Ishikawa (cell line): ENCODE data around the gene BANF2.

Experiments
- CEBPB ChIP-seq: IDR thresholded peaks from 2 replicates; pipeline ENCODE4 v1.6.1; 2012
- CREB1 ChIP-seq: IDR thresholded peaks from 2 replicates; pipeline ENCODE4 v1.6.1; 2012; ENCODE audit warnings: low read depth
- EP300 ChIP-seq: IDR thresholded peaks from 2 replicates; pipeline ENCODE4 v1.6.1; 2012; ENCODE audit warnings: borderline replicate concordance
- MAX ChIP-seq: IDR thresholded peaks from 2 replicates; pipeline ENCODE4 v1.6.1; 2012
- TAF1 ChIP-seq: IDR thresholded peaks from 2 replicates; pipeline ENCODE4 v1.6.1; 2012; ENCODE audit warnings: low read depth, mild to moderate bottlenecking
- TCF12 ChIP-seq: IDR thresholded peaks from 2 replicates; pipeline ENCODE4 v1.6.1; 2012; ENCODE audit warnings: low read depth
- ZBTB7A ChIP-seq: IDR thresholded peaks from 2 replicates; pipeline ENCODE4 v1.6.1; 2012; ENCODE audit warnings: low read depth

DNA sequence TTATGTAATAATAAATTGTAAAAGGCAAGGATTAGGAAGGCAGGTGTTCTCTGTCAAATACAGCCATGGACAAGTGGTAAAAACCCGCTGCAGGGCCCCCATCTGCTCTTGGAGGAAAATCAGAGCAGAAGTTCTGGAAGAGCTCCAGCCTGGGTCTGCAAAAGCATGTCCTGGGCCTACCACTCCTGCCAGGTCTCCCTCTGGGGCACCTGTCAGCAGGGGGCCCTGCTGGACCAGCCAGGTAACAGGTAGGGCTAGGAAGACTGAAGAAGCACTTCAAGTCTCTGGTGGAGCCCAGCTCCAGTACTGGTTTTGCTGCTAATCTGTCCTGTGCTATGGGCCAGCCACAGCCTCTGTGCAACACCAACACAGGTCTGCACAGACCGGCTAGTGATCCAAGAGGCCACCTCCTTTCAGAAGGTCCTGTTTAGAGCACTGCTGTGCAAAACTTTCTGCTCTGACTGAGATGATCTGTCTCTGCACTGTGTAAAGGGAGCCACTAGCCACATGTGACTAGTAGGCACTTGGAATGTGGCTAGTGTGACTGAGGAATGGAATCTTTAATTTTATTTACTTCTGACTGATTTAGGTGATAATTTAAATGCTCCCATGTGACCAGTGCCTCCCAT lies 47.9 kb upstream of the BANF2 start:
- TF ChIP-seq EP300, result no peak
- no peak for TF ChIP-seq CREB1
- no peak for TF ChIP-seq TCF12
- TF ChIP-seq ZBTB7A, result no peak
- TF ChIP-seq MAX, result no peak
- no peak for TF ChIP-seq CEBPB
- TF ChIP-seq TAF1, result no peak
